K562 (cell line): ENCODE measurements around the gene TCTN3. TPM values are rescaled to one million over a fixed set of nuclear protein-coding genes. Genes with fewer than 3 reads are reported as not detected.

Experiments used
- CBFA2T3 ChIP-seq: fragments of 450-650 bp; IDR thresholded peaks from 2 replicates; pipeline ENCODE4 v1.6.1; 2017
- CCNT2 ChIP-seq: IDR thresholded peaks from 2 replicates; pipeline ENCODE4 v1.6.1; 2011; ENCODE audit warnings: borderline replicate concordance, low read depth, mild to moderate bottlenecking, moderate library complexity, mixed read lengths, low read length; ENCODE audit not compliant: insufficient read length; ENCODE audit errors: extremely low read depth
- CTCFL ChIP-seq: IDR thresholded peaks from 2 replicates; pipeline ENCODE4 v1.6.1; 2011; ENCODE audit warnings: borderline replicate concordance, low read depth, mild to moderate bottlenecking, moderate library complexity, low read length; ENCODE audit not compliant: insufficient read depth, poor library complexity, severe bottlenecking
- DPF2 ChIP-seq: fragments of 450-650 bp; IDR thresholded peaks from 2 replicates; pipeline ENCODE4 v1.6.1; 2016
- FOXK2 ChIP-seq, 2 experiments: fragments of 450-650 bp; IDR thresholded peaks in 1 of 2; conservative IDR thresholded peaks in 1 of 2; 2 replicates each; pipeline ENCODE4 v1.6.1; 2016; ENCODE audit warnings: low read depth in 2 of 2, mild to moderate bottlenecking in 1 of 2
- KLF16 ChIP-seq: IDR thresholded peaks from 2 replicates; pipeline ENCODE4 v1.6.1; 2016; ENCODE audit warnings: antibody characterized with exemption
- MYC ChIP-seq, 2 experiments: fragments of 250-450 bp in 1 of 2; sonication (Bioruptor Pico) in 1 of 2; IDR thresholded peaks; 2 replicates each; pipeline versions ENCODE4 v1.5.1 to v1.6.1; 2012 to 2021; ENCODE audit warnings: low read depth in 2 of 2, borderline replicate concordance in 1 of 2, improper control_type of control experiment in 1 of 2, low read length in 1 of 2, mild to moderate bottlenecking in 1 of 2, moderate library complexity in 1 of 2
- NCOR1 ChIP-seq: fragments of 450-650 bp; IDR thresholded peaks from 2 replicates; pipeline ENCODE4 v1.6.1; 2016; ENCODE audit warnings: mild to moderate bottlenecking, moderate library complexity
- NUFIP1 ChIP-seq: fragments of 450-650 bp; IDR thresholded peaks from 2 replicates; pipeline ENCODE4 v1.6.1; 2018; ENCODE audit not compliant: partially characterized antibody
- PTRF ChIP-seq: fragments of 450-650 bp; IDR thresholded peaks from 2 replicates; pipeline ENCODE4 v1.6.1; 2016; ENCODE audit warnings: mild to moderate bottlenecking, missing genetic modification characterization, missing compliant biosample characterization
- RFX7 ChIP-seq: fragments of 250-450 bp; sonication (Bioruptor Pico); IDR thresholded peaks from 2 replicates; pipeline ENCODE4 v1.5.1; 2021; ENCODE audit warnings: mild to moderate bottlenecking
- RNF2 ChIP-seq: sonication (generic); IDR thresholded peaks from 2 replicates; pipeline ENCODE4 v1.6.1; 2016
- SMARCE1 ChIP-seq: fragments of 450-650 bp; IDR thresholded peaks from 2 replicates; pipeline ENCODE4 v1.7.1; 2016; ENCODE audit warnings: mild to moderate bottlenecking
- STAT5A ChIP-seq: IDR thresholded peaks from 2 replicates; pipeline ENCODE4 v1.6.1; 2012; ENCODE audit warnings: low read length, inconsistent platforms, borderline replicate concordance
- TCF3 ChIP-seq: sonication (generic); formaldehyde crosslinking; IDR thresholded peaks from 2 replicates; pipeline ENCODE4 v1.4.0; 2020; ENCODE audit warnings: mild to moderate bottlenecking, missing genetic modification reagents
- VEZF1 ChIP-seq: fragments of 200-800 bp; sonication (Bioruptor generic); IDR thresholded peaks from 2 replicates; pipeline ENCODE4 v1.6.1; 2017; ENCODE audit warnings: missing genetic modification characterization, missing compliant biosample characterization
- ZBTB9 ChIP-seq: fragments of 450-650 bp; formaldehyde crosslinking; IDR thresholded peaks from 2 replicates; pipeline ENCODE4 v1.4.0; 2020; ENCODE audit warnings: mild to moderate bottlenecking, moderate library complexity
- ZNF146 ChIP-seq: IDR thresholded peaks from one replicate; pipeline ENCODE4 v1.6.1; 2018; ENCODE audit warnings: missing compliant biosample characterization; ENCODE audit not compliant: unreplicated experiment
- polyA plus RNA-seq, 8 experiments: library from polyadenylated mRNA; depleted of rRNA in 4 of 8; stranded (reverse) in 5 of 8; unstranded in 3 of 8; fragments of >200 nt; fragmentation: Nextera tagmentation in 2 of 8; fragmentation: Illumina TruSeq in 1 of 8; extraction: Ambion mirVana in 2 of 8; extraction: Trizol in 1 of 8; gene quantifications; 2 replicates each; pipeline versions ENCODE4 v1.2.1 to v1.2.3, GENCODE V29; 2011 to 2014; ENCODE audit warnings: inconsistent platforms in 1 of 8, missing spikeins in 1 of 8
- total RNA-seq, 7 experiments: library from RNA; depleted of rRNA in 6 of 7; stranded (reverse); fragments of >200 nt in 6 of 7; fragmentation: Illumina TruSeq in 2 of 7; extraction: Trizol in 2 of 7; gene quantifications; 2 replicates each; pipeline versions ENCODE4 v1.2.1 to v1.2.3, GENCODE V29; 2011 to 2021; ENCODE audit warnings: low replicate concordance in 1 of 7
- TF ChIP-seq, protein P1 (sequence below), 2 experiments: fragments of 450-650 bp; conservative IDR thresholded peaks; 2 replicates each; pipeline ENCODE4 v1.6.1; 2017; ENCODE audit warnings: mild to moderate bottlenecking in 2 of 2, moderate library complexity in 2 of 2

The TCTN3 gene
- total and polyA plus RNA-seq, 9 of the 15 experiments (the other 6 are each of a cell fraction or from before 2014, with no cell fraction given), result 10.4 to 25.8 (median 16.3) TPM

DNA sequence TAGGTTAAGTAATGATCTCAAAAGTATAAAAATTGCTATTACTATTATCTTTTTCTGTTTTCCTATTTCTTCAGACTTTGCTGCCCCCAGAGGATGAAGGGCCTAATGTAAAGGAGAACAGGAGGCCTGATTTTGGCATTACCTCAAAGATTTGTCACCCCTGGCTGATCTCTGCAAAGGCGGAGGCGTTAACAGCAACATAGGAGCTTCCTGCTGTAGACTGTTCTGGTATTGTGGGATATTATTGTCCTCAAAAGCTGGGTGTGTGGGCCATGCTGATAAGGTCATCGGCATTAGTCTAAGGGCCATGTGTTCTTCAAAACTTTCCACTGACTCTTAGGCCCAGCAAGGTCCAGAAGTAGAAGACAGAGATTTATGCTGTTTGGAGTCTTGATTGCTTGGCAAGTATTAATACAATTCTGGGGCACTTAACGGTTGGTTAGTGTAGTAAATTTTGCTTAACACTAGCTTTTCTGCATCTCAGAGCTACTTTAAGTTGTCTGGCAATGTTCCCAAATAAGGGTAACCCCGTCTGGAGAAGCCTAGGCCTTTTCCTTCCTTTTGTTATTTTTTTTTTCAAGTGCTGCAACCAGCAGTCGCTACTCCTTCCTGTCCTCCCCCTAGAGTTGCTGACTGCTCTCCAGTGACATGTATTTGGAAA lies 48.2 kb upstream of the TCTN3 start (continued):
- no peak for TF ChIP-seq PTRF (tag)
- TF ChIP-seq NCOR1, result peak; percentile 86
- TF ChIP-seq CBFA2T3, result peak; percentile 96
- TF ChIP-seq CCNT2, result peak; percentile 32
- TF ChIP-seq, protein P1, sequence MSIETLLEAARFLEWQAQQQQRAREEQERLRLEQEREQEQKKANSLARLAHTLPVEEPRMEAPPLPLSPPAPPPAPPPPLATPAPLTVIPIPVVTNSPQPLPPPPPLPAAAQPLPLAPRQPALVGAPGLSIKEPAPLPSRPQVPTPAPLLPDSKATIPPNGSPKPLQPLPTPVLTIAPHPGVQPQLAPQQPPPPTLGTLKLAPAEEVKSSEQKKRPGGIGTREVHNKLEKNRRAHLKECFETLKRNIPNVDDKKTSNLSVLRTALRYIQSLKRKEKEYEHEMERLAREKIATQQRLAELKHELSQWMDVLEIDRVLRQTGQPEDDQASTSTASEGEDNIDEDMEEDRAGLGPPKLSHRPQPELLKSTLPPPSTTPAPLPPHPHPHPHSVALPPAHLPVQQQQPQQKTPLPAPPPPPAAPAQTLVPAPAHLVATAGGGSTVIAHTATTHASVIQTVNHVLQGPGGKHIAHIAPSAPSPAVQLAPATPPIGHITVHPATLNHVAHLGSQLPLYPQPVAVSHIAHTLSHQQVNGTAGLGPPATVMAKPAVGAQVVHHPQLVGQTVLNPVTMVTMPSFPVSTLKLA (conservative IDR thresholded peaks at IDR 0.05), result peak in 1 of 2 experiments; percentile 55; a peak in 1 of 4 replicates
- peak; percentile 58 for TF ChIP-seq DPF2
- peak; percentile 82 for TF ChIP-seq TCF3 (CRISPR knock-in tag)
- TF ChIP-seq SMARCE1, result peak; percentile 39; the same call in 1 of the 2 replicates
- TF ChIP-seq KLF16, result peak; percentile 88
- TF ChIP-seq VEZF1, result peak; percentile 40; the same call in 1 of the 2 replicates
- no peak for TF ChIP-seq ZNF146
- TF ChIP-seq MYC (IDR thresholded peaks at IDR 0.05; ENCODE audit: low read depth, low read length), result peak; percentile 53; the same call in 1 of the 2 replicates
- no peak for TF ChIP-seq MYC (CRISPR knock-in tag; IDR thresholded peaks at IDR 0.05; ENCODE audit: borderline replicate concordance, low read depth)
- no peak for TF ChIP-seq ZBTB9
- 0 out of 4 replicates have a peak, but pooled peaks of 1 of the 2 experiments have one; percentile 34 for TF ChIP-seq FOXK2 (conservative IDR thresholded peaks at IDR 0.05 in 1 of 2, IDR thresholded peaks at IDR 0.05 in 1 of 2; ENCODE audit: low read depth in 2 of 2)
- TF ChIP-seq NUFIP1, result no peak
- TF ChIP-seq CTCFL, result no peak
- TF ChIP-seq STAT5A, result peak; percentile 68; the same call in 1 of the 2 replicates
- TF ChIP-seq RFX7, result no peak
- TF ChIP-seq RNF2, result peak; percentile 62; the same call in 1 of the 2 replicates
